GM04503 (cell line): ENCODE data around the gene BUB1B.

ENCODE experiments used
- DNase-seq: peaks from one replicate; pipeline ENCODE4 v3.0.0-alpha.2; 2012; ENCODE audit warnings: low read depth

Gene BUB1B

GRCh38 chr15:40182358-40183029, 21.6 kb downstream of the BUB1B start:
- DNase-seq: no peak

DNA sequence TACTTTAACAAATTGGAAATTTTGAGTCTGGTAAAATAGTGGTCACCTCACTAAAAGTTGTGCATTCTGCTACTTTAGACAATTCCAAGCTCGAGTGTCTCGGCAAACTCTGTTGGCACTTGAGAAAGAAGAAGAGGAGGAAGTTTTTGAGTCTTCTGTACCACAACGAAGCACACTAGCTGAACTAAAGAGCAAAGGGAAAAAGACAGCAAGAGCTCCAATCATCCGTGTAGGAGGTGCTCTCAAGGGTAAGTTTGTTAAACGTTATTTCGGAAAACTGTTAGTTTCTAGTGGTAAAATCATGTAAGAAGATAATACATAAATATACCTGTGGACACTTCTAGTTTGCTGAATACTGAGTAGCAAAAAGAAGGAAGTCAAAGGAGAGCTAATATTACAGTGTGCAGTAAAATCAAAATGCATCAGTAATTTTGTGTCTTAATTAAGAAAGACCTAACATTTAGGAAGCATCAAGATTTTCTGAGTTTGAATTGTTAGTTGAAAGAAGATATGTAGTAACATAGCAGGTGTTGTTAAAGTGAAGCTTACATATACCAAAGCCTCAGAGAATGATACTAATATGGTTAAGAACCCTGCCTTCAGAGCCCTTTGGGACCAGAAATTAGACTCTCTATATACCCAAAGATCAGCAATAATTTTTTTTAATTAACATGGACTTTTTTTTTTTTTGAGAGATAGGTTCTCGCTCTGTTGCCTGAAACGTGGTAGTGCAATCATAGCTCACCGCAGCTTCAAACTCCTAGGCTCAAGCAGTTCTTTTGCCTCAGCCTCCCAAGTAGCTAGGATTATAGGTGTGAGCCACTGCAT, 23.0 kb downstream of the BUB1B start:
- no peak for DNase-seq

DNA sequence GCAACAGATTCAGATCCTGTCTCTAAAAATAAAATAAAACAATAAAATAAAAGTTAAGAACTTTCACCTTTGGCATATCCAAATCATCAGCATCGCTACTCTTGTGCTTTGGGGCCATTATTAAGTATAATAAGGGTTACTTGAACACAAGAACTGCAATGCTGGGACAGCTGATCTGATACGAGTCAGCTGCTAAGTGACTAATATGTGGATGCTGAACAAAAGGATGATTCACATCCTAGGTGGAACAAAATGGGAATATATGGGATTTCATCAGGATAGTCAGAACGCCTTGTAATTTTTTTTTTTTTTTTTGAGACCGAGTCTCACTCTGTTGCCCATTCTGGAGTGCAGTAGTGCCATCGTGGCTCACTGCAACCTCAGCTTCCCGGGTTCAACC, 29.7 kb downstream of the BUB1B start:
- peak; percentile 12 for DNase-seq

GRCh38 chr15:40192942-40193341, 32.1 kb downstream of the BUB1B start:
- DNase-seq: peak; percentile 55

- no peak for DNase-seq
Measured at GRCh38 chr15:40197434-40197833, 36.6 kb downstream of the BUB1B start.

- no peak for DNase-seq
Measured at GRCh38 chr15:40198355-40199085, 37.7 kb downstream of the BUB1B start.

GRCh38 chr15:40204100-40204499, 43.2 kb downstream of the BUB1B start:
- DNase-seq: no peak

GRCh38 chr15:40217166-40217824, 56.4 kb downstream of the BUB1B start:
- DNase-seq: peak; percentile 16

GRCh38 chr15:40219801-40220200, 58.9 kb downstream of the BUB1B start:
- no peak for DNase-seq

- no peak for DNase-seq
Measured at GRCh38 chr15:40222131-40222530, 61.3 kb downstream of the BUB1B start.

GRCh38 chr15:40226736-40227135, 65.9 kb downstream of the BUB1B start:
- no peak for DNase-seq

GRCh38 chr15:40229316-40229715, 68.4 kb downstream of the BUB1B start:
- no peak for DNase-seq

DNA sequence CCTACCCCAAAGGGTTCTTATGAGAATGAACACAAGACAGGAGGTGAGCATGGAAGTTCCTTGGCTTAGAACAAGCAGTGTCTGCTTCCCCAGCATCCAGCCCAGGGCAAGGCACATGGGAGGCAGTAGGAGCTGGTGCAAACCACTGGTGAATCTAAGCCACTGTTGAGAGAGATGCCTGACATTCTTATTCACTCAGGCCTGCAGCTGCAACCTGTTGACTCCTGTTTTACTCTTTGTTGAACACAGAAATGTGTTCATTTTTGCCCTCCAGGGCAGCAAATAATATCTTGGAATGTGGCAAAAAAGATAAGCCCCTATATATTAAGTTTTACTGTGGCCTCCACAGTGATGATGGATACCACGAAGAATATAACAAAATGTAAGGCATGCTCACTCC, 69.1 kb downstream of the BUB1B start:
- DNase-seq: no peak

DNA sequence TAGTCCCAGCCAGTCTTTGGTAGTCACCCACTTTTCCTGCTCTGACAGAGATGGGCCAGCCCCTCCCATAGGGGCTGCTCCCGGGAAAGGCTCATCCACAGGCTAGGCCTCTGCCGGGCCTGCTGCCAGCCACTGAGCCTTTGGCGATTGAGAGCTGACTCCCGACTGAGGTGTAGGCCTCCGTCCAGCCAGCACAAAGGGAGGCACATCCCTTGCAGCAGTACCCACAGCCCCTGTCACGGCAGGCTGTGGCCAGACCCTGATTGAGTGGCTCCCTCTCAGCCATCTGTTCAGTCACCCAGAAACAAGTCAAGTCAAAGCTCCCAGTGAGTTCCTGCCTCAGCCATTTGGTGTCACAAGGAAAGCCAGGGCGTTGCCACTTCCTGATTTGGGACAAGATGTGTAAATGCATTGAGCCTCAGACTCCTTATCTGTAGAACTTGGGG, 71.8 kb downstream of the BUB1B start:
- DNase-seq: no peak

DNA sequence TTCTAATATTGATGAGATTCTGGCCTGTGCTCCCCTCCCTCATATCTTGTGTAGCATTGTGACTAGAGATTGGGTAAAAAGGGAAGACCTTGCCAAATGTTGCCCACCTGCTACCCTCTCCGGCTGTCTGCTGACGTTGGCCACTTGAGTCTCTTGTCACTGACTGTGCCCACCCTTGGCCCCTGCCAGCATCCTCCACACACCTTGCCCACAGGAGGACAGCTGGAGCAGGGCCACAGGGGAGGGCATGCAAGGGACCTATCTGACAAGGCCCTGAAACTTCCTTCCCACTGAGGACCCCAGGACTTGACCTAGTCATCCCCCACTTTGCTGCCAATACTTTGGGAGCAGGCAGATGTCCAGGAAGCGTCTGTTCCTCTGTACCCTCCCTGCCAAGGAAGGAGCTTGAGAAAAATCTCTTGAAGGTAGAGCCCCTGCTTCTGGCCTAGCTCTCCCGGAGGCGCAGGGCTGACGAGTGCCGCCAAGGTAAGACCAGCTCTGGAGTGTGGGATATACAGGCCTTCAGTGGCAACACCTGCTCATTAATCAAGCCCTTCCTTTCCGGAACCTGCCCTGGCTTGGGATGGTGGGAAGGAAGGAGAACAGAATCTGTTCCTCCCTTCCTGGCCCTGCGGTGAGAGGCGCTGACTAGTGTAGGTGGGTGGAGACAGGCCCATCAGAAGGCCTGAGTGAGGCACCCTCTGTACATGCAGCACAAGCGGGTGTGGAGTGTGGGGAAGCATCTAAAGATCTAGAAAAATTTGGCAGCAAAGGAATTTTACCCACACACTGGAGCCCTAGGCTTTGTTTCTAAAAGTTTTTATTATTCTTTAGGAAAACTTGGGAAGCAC, 73.1 kb downstream of the BUB1B start:
- no peak for DNase-seq

GRCh38 chr15:40234783-40235182, 73.9 kb downstream of the BUB1B start:
- no peak for DNase-seq

DNA sequence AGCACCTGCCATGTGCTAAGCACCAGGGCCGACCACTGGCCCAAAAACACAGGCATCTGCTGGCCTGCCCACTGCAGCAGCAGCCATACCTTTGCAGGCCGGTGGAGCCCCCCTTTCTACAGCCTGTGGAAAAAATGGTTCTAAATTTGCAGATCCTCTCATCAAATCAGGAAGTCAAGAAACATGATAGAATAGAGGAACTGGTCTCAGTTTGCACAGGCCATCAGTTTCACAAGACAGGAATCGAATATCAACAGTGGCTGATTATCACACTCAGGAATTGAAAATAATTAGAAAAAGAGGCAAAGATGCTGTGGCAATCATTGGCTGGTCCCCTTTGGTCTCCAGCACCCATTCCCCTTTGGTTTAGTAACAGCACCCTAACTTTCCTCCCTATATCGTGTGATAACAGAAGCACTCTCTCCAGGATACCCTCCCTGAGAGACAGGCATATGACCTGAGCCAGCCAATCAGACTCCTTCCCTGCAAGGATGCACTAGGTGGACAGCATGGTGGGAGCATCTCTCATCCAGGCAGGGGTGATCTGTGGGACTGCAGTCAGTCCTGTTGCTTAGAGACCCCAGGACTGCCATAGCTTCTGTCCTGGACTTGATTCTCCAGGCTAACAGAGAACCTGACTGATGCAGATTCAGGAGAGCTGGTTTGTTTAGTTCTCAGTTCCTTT, 74.5 kb downstream of the BUB1B start:
- no peak for DNase-seq

DNA sequence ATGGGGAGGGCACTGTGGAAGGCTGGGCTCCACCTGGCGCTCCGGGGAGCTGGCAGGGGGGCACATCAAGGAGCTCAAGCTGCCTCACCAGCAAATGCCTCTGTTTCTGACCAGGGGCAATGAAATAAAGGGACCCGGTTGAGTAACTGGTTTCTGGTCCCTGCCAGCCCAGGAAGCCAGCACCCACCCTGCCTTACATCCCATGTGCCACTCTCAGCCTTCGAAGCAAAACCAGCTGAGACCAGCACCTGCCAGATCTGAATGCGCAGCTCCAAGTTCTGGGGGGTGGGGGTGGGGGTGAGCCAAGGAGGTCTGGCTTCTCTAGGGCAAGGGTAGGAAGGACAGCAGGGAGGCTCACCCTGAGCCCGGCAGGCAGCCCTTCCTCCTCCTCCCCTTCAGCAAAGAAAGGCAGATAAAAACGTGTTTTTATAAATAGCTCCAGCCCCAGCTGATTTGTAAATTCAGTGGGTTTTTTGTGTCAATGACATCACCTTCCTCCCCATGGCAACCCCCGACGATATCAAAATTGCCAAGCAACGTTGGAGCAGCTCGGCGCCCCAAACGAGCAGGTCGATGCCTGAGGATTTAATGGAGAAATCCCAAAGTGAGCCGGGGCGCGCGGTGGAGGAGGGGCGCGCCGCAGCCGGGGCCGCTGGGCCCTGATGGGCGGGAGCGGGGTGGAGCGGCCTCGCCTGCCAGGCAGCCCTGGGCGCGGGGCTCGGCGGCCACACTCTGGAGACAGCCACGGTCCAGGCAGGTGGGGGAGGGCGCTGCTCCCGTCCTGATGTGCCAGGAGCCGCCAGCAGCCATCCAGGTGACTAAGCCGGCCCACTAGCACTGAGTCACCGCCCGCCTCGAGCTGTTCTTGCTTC, 77.9 kb downstream of the BUB1B start, which contains the start of gene PAK6:
PAK6 (plus strand) TSS at position 532 of the 872 bp plus-strand sequence. CDS start 25,723 bp downstream, outside the sequence.
- no peak for DNase-seq

DNA sequence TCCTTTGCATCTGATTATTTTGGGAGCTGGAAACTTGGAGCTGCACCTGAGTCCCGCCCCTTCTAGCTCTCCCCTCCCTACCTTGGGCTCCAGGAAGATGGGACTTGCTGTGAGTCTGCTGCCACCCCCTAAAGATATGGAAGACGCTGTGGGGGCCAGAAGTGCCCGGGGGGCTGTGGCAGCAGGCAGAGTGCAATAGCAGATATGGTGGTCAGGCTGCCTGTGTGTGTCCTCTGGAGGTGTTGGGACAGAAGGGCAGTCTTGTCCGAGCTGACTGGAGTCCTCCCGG, 78.5 kb downstream of the BUB1B start:
- no peak for DNase-seq
